Neural progenitor cell (in vitro differentiated cells): ENCODE results near the gene ZFAND3.

ENCODE experiments used
- CTCF ChIP-seq: fragments of 200-600 bp; sonication (generic); IDR thresholded peaks from 2 replicates; pipeline ENCODE4 v1.5.1; 2017; ENCODE audit warnings: antibody characterized with exemption, mild to moderate bottlenecking
- EZH2 ChIP-seq: fragments of 200-600 bp; sonication (generic); IDR thresholded peaks from 2 replicates; pipeline ENCODE4 v1.6.1; 2017; ENCODE audit warnings: antibody characterized with exemption, mild to moderate bottlenecking, moderate library complexity
- EZH2phosphoT487 ChIP-seq: fragments of 200-600 bp; sonication (generic); IDR thresholded peaks from 2 replicates; pipeline ENCODE4 v1.6.1; 2017; ENCODE audit warnings: antibody characterized with exemption

GRCh38 chr6:37974943-37975342 is 155.4 kb downstream of the ZFAND3 start:
- no peak for TF ChIP-seq CTCF
- TF ChIP-seq EZH2phosphoT487: no peak
- no peak for TF ChIP-seq EZH2
